ENCODE results near the gene MAP2K5.
"Not testable (repeated sequence)": the region's sequence is repeated elsewhere in the genome, so short reads cannot be mapped to it uniquely, and the experiment has no call there.

The MAP2K5 gene

DNA sequence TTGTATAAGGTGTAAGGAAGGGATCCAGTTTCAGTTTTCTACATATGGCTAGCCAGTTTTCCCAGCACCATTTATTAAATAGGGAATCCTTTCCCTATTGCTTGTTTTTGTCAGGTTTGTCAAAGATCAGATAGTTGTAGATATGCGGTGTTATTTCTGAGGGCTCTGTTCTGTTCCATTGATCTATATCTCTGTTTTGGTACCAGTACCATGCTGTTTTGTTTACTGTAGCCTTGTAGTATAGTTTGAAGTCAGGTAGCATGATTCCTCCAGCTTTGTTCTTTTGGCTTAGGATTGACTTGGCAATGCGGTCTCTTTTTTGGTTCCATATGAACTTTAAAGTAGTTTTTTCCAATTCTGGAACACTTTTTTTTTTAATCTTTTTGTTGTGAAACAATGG is 130.3 kb downstream of the MAP2K5 start:
- not testable (repeated sequence) for DNase-seq (ENCODE audit: low read depth)

DNA sequence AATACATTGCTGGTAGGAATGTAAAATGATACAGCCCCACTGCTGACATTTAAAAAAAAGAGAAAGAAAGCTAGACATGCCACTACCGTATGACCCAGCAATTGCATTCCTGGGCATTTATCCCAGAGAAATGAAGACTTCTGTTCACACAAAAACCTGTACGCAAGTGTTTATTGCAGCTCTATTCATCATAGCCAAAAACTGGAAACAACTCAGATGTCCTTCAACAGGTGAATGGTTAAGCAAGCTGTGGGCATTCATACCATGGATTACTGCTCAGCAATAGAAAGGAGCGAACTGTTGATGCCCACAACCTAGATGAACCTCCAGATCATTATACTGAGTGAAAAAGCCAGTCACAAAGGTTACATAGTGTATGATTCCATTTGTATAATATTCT is 132.5 kb downstream of the MAP2K5 start:
- DNase-seq (ENCODE audit: low read depth), result no peak

DNA sequence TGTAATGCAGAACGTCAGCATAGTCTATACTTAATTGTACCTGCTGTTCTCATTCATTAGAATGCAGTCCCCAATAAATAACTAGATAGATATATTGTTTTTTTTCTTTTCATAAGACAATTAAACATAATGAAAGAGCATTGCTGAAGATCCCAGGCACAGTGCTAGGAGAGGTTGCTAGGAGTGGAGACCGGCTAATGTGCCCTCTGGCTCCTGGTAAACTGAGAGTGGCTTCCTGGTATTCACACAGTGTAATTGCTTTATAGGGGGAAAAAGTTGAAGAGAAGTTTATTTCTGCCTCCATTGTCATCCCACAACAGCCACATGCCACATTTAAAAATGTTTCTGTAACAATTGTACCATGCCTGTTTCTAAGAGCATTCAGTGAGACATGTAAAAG is 135.6 kb downstream of the MAP2K5 start:
- DNase-seq (ENCODE audit: low read depth), result no peak

DNA sequence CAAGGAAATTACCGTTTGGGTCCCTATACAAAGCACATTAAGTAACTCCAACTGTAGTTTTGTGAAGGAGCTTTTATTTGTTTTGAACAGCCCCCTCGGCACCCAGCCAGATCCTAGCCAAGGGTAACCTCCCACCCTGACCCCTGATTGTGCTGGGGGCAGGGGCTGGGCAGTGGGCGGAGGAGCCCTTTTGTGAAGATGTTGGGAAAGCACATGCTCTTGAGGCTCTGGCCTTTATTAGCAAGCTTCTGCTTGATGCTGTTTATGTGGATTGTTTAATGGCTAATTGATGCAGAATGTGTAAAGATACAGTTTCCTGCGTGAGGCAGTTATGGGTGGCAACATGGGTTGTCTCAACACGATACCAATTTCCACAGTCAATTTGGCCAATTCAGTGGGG is 136.5 kb downstream of the MAP2K5 start:
- no peak for DNase-seq (ENCODE audit: low read depth)

DNA sequence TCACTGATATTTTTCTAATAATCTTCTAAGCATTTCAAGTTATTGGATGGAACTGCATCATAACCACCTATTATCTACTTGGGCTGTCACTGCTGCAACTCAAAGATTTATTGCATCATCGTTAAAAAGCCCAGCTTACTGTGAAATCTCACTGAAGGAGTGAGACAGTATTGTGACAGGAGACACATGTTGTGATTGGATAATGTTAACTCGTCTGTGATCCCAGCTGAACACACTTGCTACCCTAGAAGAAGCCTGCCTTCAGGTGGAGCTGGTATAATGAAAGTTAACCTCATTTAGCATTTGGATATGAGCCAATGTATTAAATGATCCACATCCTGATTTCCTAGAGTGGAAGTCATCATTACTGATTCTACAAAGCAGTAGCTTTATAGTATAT is 138.1 kb downstream of the MAP2K5 start:
- DNase-seq (ENCODE audit: low read depth), result no peak

DNA sequence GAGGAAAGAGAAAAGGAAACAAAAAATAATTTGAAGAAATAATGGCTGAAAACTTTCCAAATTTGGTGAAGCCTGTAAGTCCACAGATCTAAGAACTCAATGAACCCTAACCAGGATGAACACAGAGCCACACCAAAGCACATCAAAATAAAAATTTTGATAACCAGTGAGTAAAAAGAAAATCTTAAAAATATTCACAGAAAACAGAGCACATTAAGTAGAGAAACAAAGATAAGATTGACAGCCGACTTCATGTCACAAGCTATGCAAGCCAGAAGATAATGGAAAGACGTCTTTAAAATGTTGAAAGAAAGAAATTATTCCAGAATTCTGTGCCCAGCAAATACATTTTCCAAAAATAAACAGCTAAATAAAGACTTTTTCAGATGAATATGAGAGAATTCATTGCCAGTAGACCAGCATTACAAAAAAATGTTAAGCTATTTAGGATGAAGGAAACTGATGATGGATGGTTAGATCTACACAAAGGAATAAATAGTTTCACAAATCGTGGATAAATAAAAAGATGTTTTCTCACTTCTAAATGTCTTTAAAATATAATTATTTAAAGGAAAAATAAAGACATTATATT is 142.6 kb downstream of the MAP2K5 start:
- no peak for DNase-seq (ENCODE audit: low read depth)

DNA sequence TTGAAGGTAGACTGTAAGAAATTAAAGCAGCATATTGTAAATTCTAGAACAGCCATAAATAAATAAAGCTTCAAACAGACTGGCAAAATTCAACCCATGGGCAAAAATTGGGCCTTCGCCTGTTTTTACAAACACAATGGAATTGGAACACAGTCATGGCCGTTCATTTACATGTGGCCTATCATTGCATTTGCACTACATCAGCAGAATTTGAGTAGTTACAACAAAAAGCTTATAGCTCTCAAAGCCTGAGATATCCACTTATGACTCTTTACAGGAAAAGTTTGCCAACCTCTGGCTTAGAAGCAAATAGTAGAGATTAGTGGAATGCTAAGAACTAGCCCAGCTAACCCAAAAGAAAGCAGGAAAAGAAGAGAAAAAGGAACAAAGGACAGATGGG is 143.2 kb downstream of the MAP2K5 start:
- no peak for DNase-seq (ENCODE audit: low read depth)

DNA sequence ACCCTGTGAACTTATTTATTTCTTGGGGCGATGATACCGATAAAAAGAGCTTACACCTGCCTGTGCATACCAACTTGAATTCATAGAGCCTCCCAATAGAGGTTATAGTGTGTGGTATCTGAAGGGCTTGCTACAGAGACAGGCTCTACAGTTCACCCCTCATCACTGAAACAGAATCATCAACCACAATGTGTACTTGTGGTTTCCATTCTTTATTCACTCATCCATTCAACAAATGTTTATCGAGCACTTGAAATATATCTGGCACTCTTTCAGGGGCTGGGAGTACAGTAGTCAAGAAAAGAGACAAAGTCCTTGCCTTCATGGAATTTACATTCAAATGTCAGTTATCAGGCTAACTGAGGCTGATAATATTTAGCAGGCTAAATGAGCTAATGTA is 148.4 kb downstream of the MAP2K5 start:
- no peak for DNase-seq (ENCODE audit: low read depth)

DNA sequence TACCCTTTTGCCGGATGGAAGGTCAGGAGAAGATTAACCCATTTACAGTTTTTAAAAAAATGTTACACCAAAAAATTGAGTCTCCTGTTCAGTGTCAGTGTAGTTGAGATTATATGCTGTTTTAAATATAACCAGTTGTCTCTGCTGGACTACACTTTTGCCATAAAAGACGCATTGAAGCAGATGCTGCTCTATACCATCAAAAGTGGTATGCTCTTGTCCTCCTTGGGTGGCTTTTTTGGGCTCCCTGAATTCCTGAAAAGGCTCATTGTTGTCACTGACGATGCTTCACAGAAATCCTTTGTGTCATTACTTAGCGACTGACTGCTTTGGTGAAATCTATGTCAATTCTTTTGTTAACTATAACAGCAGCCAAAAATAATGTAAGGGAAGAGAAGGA is 148.9 kb downstream of the MAP2K5 start:
- no peak for DNase-seq (ENCODE audit: low read depth)

DNA sequence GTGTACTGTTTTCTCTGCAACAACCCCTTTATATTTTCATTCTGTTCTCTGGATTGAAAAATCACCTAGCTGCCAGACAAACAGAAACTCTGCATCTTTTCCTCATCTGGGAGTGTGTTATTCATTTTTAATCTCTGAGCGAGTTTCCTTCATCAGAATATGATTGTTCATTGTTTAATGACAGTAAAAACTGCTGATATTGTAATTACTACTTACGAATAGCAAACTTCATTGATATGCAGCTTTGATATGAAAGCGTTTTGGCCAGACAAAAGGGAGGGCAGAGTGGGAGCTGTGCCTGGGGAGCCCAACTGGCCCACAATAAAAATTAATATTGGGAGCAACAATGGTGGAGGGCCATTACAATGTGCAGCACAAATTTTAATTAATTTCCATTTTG is 150.1 kb downstream of the MAP2K5 start:
- no peak for DNase-seq (ENCODE audit: low read depth)

DNA sequence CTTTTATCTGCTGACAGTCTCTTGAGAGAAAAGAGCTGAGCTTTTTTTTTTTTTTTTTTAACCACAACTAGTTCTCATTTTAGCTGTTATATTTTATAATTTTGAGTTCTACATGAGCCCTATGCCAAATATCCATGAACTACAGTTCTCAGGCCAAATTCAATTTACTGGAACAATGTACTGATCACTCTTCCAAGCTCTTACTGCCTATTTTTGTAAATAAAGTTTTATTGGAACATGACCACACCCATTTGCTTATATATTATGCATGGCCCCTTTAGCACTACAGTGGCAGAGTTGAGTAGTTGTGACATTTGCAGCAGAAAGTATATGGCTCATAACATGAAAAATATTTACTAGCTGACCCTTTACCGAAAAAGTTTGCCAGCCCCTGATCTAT is 153.6 kb downstream of the MAP2K5 start:
- DNase-seq (ENCODE audit: low read depth), result no peak

DNA sequence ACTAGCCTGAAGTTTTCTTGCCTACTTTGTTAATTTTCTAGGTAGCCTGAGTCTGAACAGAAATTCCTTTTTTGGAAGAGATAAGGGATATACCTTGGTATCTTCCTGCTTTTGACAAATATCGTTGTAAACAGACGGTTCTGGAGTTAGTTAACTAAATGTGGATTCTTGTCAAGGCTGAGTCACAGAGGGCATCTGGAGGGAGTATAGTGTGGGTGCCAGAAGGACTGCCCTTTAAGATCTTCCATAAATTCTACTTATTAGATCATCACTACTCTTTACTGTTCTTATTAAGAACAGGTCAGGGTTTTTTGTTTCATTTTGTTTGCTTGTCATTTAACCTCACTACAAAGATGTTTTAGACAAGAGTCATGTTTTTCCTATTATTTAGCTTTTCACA is 157.5 kb downstream of the MAP2K5 start:
- DNase-seq (ENCODE audit: low read depth), result no peak

DNA sequence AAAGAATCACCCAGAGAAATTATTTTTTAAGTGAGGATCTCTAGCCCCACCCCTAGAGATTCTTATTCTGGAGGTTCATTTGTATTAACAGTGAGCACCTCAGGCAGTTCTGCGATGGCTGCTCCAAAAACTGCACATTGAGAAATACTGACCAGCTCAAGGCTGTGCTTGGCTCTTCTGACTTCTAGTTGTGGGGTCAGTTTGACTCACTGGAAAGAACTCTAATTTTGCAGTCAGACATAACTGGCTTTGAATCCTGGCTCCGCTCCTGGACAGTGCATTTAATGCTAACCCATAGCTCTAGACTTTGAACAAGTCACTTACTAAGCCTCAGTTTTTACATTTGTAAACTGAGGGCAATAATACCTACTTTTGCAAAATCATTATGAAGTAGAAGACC is 159.2 kb downstream of the MAP2K5 start:
- DNase-seq (ENCODE audit: low read depth), result no peak

DNA sequence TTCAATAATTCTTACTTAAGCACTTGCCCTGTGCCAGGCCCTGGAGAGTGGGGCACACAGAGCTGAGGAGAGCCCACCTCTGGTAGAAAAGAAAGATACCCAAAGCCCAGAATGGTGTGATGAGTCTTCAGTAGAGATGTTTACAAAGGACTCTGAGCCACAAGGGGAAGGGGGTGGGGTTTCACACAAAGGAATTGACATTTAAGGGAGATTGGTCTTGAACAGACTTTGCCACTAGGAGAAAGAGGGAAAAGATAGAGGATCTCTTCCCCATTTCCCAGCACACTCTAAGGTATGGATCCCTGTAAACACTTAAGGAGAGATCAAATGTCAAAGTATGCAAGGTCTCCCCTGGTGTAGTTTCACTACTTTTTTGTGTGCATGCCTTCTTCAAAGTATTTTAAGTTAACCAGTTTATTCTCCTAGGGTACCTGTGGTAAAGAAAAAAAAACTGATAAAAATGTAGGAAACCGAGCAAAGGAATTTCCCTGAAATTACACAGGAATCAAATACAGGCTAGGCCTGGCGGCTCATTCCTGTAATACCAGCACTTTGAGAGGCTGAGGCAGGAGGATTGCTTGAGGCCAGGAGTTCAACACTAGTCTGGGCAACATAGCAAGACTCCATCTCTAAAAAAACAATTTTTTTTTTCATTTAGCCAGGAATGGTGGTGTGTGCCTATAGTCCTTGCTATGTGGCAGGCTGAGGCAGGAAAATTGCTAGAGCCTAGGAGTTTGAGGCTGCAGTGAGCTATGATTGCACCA is 165.2 kb downstream of the MAP2K5 start:
- no peak for DNase-seq (ENCODE audit: low read depth)

DNA sequence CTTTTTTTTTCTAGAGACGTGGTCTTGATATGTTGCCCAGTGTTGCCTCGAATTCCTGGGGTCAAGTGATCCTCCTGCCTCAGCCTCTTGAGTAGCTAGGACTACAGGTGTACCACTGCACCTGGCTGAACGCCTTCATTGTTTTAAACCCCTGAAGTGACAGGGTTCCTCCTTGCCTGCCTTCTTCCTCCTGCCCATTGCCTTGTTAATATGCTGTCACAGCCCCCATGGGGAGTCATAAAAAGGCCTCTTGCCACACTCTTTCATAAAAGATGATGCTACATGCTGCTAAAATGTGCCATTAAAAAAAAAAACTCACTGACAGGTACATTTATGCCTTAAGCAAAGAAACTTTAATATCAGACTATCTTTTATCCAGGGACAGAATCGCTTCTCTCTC is 166.0 kb downstream of the MAP2K5 start:
- no peak for DNase-seq (ENCODE audit: low read depth)

DNA sequence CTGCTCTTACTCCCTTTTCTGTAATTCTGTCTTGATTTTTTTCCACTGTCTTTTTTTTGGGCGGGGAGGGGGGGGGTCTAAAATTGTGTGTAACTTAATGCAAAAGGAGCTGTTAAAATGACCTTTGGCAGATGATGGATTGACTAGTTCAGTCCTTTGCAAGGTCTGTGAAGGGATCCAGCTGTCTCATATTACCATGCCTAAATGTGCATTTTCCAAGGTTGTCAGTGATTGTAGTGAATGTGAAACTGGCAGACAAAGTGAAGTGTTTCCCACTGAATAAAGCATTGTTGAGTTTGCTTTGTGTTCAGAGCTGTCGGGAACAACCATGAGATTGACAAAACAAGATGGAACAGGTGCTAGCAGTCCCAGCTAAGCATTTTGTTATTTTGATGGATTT is 172.7 kb downstream of the MAP2K5 start:
- DNase-seq (ENCODE audit: low read depth), result no peak

DNA sequence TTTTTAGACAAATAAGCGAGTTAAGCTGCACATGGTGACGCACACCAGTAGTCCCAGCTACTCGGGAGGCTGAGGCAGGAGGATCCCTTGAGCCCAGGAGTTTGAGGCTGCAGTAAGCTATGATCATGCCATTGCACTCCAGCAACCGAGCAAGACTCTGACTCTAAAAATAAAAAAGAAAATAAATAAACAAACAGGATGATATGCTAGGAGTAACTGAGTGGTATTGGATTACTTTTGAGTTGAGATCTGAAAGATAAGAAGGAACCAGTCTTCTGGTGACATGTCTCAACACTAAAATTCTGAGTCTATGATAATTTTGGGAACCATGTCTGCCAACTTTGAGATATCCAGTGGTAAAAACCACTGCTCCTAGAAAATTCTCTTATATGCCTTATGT is 173.7 kb downstream of the MAP2K5 start:
- no peak for DNase-seq (ENCODE audit: low read depth)

DNA sequence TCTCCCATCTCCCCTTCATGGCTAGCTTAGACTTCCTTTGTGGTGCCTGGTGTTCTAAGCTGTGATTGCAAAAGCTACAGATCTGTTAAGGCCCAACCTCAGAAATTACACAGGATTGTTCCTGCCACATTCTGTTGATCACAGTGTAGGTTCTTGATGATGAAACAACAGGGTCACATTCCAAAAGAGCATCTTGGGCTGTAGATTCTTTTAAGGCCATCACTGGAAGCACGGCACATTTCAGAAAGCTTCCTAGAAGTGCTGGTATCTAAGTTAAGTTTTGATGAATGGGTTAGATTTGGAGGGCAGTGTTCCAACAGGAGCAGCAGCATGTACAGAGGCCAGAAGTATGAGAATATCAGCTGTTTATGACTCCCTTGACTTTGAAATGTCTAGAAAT is 175.3 kb downstream of the MAP2K5 start:
- DNase-seq (ENCODE audit: low read depth), result no peak

DNA sequence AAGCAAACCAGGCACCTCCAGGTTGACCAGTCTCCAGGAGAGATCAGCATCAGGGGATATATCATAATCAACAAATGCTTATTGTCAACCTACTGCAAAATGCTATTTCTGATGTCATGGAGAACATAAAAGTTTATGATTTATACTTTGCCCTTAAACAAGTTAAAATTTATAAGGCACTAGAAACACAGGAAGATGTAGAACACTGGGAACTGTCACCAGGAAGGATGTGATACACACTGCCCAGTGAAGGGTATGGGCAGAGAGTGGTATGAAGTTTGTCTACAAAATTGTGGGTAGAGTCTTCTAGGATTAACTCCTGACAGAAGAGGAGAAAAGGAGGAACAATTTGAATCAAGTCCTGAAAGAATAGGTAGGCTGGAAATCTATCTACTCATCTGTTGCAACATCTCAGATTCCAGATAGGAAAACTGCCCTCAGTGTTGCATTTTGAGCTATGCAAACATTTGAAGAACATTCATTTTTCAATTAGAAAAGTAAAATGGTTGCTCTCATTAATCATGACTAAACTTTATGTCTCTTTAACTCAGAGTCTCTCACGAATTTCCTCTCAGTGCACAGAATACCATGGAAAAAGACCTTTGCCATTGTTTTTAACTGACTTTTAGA is 176.9 kb downstream of the MAP2K5 start:
- DNase-seq (ENCODE audit: low read depth), result no peak

DNA sequence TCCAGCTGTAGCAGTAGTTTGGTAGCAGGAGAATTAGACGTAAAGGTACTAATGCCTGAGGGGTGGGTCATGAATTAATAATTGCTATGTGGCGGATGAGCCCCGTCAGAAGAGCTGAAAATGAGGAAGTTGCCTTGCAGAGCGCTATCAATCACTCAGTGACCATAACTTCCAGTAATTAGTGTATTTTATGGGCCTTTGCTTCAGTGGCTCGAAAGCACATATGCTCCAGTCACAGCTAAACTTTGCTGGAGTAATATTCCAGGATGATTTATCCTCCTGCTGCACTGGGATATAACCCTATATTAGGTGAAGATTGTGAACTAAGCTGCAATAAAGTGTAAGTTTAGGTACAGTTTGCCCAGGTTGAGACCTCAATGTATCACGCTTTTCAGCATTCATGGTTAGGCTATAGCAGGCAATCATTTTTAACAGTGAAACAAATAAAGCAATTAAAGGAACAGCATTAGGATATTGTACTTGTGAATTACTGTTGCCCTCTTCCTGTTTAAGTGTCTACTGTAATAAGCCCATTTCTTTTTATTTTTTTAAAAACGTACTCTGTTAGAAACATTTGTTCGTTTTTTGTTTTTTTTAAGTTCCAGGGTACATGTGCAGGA is 178.2 kb downstream of the MAP2K5 start:
- DNase-seq (ENCODE audit: low read depth), result no peak

DNA sequence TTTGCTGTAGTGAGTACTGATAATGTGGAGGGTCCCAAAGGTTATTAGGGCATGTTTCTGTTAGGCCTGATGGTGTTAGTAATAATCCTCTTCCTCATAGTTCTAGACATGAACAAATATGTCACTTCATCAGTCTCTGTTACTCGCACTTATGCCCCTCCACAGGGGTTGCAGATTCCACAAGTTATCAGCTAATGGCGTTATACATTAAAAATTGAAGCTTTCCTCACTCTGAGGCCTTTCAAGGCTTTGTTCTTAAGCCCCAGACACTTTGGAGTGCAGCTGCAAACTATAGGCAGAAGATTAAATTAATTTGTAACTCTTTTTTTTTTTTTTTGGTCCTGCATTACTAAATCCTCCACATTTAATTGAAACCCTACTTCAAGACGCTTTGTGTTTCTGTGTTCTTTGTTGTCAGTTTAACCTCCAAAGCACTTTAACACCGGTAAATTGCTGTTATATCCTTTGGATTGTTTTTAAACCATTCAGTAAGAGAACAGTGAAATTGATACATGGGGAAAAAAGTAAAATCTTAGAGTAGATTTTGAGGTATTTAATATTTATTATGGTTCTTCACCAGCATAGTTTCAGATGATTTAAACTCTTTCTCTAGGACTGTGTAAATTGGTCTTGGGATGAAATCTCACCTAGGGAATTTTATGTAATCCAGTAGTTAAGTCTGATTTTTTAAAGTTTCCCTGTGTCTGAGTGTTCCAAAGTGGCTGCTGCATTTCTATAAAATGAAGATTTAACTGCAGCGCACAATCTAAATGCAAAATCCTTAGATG is 179.7 kb downstream of the MAP2K5 start:
- DNase-seq (ENCODE audit: low read depth), result no peak

DNA sequence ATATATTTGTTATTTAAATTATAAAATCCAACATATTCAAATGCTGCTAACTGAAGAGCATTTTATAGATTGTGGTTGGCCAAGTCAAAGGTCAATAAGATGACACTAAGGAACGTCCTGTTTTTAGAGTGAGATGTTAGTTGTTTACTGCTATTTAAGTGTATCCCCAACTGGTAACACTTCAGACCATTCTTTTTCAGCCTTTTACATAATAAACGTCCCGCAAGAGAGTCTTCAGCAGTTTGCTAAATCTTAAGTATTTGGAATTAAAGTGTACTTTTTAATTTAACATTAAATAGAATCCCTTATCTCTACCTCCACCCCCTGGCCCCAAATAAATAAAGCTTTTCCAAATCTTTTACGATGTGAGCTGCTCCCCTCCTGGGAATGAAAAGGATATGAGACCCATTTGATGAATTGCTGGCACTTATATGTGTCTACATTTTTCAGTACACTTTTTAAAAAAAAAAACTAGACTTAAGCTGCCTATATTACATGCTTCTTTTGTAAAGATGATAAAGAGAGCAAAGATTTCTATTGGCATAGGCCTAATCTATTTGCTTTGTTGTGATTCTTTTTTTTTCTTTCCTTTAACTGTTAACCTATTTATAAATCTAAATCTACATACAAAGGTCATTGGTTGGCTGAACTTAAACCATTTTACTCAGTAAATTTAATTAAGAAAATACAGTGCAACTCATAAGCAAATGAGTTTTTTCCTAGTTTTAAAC is 181.0 kb downstream of the MAP2K5 start:
- DNase-seq (ENCODE audit: low read depth), result no peak

All from activated T-helper 9 cell treated with anti-CD3 and anti-CD28 coated beads, Interleukin-2, amount 50 U/mL, for 16 hours (primary cell).